ENCODE results near the gene SPOCK1.

Gene SPOCK1

DNA sequence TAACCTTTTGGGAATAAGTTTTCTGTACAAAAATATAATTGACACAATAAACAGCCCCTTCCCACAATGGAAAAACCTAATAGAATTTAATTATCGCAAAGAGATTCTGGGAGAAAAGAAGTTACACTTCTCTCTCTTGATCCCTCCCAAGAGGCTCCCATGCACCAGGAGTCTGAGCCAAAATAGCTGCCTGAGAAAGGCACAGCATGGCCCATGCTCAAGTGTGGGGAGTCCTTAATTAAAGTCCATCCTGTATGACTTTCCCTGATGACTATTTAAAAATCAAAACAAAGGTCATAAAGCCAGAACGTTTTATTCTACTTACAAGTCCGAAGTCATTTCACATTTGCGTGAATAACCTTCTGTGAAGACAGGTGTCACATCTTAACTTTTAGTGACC, 155.1 kb downstream of the SPOCK1 start:
- no peak overlapping the region for H3K9ac ChIP-seq (ENCODE audit: low read length)
- H3K4me3 ChIP-seq (ENCODE audit: low read length) = no peak overlapping the region
- no peaks in the 10 kb centered on the region for H3K4me1 ChIP-seq (ENCODE audit: control insufficient read depth, insufficient read depth, low read length)
- no peaks in the 10 kb centered on the region for H3K36me3 ChIP-seq (ENCODE audit: control insufficient read depth, insufficient read depth, low read length)
- no peaks in the 10 kb centered on the region for H3K27me3 ChIP-seq (ENCODE audit: control insufficient read depth, insufficient read depth, low read length)
- no peak overlapping the region for H3K27ac ChIP-seq (ENCODE audit: low read depth, low read length)

DNA sequence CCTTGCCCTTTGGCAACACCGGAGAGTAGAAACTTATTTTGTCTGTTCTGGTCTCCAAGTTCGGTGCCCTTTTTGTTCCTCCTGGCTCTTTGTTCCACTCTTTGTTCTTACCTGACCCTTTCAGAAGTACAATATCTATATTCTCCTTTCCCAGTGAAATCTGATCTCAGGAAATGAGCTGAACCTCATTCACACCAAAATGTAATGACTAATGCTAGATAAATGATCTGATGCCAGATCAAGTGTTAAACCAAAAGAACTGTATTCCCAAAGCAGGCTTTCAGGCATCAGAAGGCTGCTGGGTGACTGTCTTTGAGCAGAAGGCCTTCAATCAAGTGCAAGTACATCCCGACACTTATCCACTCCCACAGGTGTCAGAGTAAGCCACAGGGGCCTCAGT, 156.4 kb downstream of the SPOCK1 start:
- Histone ChIP-seq H3K9ac (ENCODE audit: low read length) (no peak overlapping the region), H3K36me3 (ENCODE audit: control insufficient read depth, insufficient read depth, low read length) (no peaks in the 10 kb centered on the region), H3K4me3 (ENCODE audit: low read length) (no peak overlapping the region), H3K27me3 (ENCODE audit: control insufficient read depth, insufficient read depth, low read length) (no peaks in the 10 kb centered on the region), H3K4me1 (ENCODE audit: control insufficient read depth, insufficient read depth, low read length) (no peaks in the 10 kb centered on the region), H3K27ac (ENCODE audit: low read depth, low read length) (no peak overlapping the region)

DNA sequence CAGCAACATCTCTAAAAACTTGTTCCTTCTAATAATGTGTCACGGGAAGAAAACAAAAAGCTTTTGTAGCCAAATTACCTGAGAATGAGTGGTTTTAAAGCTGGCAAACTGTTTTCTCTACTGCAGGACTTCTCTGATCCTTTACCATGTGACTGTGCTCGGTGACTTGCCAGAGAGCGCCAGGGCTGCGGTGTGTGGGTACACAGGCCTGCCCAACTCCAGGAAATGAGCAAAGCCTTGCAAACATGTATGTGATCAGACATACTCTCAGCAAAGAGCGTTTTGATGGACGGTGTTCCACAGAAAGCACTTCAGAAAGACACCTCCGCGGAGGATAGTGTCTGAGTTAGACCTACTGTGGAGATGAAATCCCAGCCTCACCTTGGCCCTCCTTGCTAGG, 157.3 kb downstream of the SPOCK1 start:
- Histone ChIP-seq H3K9ac (ENCODE audit: low read length) (no peak overlapping the region), H3K27me3 (ENCODE audit: control insufficient read depth, insufficient read depth, low read length) (no peaks in the 10 kb centered on the region), H3K4me3 (ENCODE audit: low read length) (no peak overlapping the region), H3K4me1 (ENCODE audit: control insufficient read depth, insufficient read depth, low read length) (no peaks in the 10 kb centered on the region), H3K27ac (ENCODE audit: low read depth, low read length) (no peak overlapping the region), H3K36me3 (ENCODE audit: control insufficient read depth, insufficient read depth, low read length) (no peaks in the 10 kb centered on the region)

DNA sequence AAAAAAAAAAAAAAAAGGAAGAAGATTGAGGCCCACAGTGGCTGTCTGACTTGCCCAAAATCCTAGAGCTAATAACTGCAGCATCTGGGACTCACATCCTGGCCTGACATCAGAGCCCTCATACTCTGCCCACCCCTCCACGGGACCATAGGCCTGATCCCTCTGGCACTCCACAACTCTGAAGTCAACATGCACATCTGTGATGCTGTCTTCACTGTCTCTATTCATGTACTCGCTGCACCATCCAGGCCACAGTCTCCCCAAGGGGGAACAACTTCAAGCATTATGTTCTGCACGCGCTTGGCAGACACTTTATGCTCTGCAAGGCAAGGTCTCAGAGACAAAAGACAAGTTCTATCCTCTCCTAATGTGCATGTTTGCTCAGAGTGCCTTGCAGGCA, 158.2 kb downstream of the SPOCK1 start:
- no peak overlapping the region for H3K27ac ChIP-seq (ENCODE audit: low read depth, low read length)
- H3K9ac ChIP-seq (ENCODE audit: low read length) = no peak overlapping the region
- no peak overlapping the region for H3K4me3 ChIP-seq (ENCODE audit: low read length)
- H3K27me3 ChIP-seq (ENCODE audit: control insufficient read depth, insufficient read depth, low read length) = no peaks in the 10 kb centered on the region
- peaks cover 4% of the 10 kb centered on the region for H3K4me1 ChIP-seq (ENCODE audit: control insufficient read depth, insufficient read depth, low read length)
- H3K36me3 ChIP-seq (ENCODE audit: control insufficient read depth, insufficient read depth, low read length) = no peaks in the 10 kb centered on the region

DNA sequence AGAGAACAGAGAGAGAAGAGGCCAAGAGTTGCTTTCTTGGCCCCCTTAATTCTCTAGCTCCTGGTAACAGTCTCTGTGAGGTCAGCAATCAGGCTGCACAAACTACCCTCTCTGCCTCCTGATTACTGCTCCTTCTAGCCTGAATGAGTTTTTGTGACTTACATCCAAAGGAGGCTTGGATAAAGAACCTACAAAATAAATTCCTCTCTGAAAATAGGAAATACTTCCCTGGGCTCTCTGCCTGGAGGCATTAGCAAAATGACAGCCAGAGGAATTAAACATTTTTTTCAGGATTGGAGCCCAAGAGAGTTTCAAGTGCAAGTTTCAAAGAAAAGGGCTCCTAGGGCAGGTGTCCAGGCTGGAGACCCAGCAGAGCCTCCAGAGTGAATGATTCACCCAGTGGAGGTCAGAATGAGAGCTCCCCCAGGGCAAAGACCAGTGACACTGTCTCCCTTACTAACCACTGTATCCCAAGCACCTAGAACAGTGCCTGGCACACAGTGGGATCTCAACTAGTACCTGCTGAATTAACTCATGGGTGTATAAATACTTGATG, 162.5 kb downstream of the SPOCK1 start:
- Histone ChIP-seq H3K36me3 (ENCODE audit: control insufficient read depth, insufficient read depth, low read length) (no peaks in the 10 kb centered on the region), H3K9ac (ENCODE audit: low read length) (no peak overlapping the region), H3K27ac (ENCODE audit: low read depth, low read length) (no peak overlapping the region), H3K4me1 (ENCODE audit: control insufficient read depth, insufficient read depth, low read length) (peaks cover 14% of the 10 kb centered on the region), H3K27me3 (ENCODE audit: control insufficient read depth, insufficient read depth, low read length) (peaks cover 2% of the 10 kb centered on the region), H3K4me3 (ENCODE audit: low read length) (no peak overlapping the region)

DNA sequence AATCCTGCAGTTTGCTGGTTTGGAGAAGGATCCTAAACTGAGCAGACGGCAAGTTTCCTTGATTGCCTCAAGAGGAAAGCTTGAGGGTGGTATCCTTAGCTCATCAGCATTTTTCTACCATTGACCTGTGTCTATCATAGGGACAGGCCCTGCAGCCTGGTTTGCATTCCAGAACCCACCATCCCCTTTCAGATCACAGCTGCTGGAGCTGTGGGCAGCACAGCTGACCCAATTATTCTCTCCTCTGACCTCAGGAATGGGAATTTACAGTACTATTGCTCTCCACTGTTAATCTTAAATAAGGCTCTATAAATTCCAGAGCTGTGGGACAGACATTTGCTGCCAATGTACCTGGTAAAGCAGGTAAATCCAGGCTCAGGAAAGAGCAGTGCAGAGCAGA, 163.0 kb downstream of the SPOCK1 start:
- no peaks in the 10 kb centered on the region for H3K36me3 ChIP-seq (ENCODE audit: control insufficient read depth, insufficient read depth, low read length)
- H3K4me1 ChIP-seq (ENCODE audit: control insufficient read depth, insufficient read depth, low read length) = peaks cover 14% of the 10 kb centered on the region
- no peak overlapping the region for H3K27ac ChIP-seq (ENCODE audit: low read depth, low read length)
- H3K9ac ChIP-seq (ENCODE audit: low read length) = no peak overlapping the region
- H3K4me3 ChIP-seq (ENCODE audit: low read length) = no peak overlapping the region
- H3K27me3 ChIP-seq (ENCODE audit: control insufficient read depth, insufficient read depth, low read length) = peaks cover 2% of the 10 kb centered on the region

DNA sequence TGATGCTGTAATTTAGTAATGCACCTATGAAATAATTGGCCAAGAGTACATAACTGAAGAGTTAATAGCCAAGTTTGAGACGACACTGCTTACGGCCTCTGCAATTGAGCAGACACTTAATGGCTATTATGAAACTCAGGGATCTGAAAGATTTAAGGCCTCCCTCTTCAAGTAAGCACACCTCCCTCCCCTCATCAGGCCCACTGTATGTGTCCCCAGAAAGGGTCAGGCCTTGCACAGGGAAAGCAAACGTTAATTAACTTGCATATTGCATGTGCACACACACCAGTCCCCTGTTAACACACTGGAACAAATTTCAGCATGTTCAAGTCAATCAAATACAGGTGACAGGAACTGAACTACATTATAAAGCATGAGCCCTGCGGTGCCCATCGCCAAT, 163.6 kb downstream of the SPOCK1 start:
- no peak overlapping the region for H3K27ac ChIP-seq (ENCODE audit: low read depth, low read length)
- peaks cover 14% of the 10 kb centered on the region for H3K4me1 ChIP-seq (ENCODE audit: control insufficient read depth, insufficient read depth, low read length)
- H3K36me3 ChIP-seq (ENCODE audit: control insufficient read depth, insufficient read depth, low read length) = no peaks in the 10 kb centered on the region
- peaks cover 2% of the 10 kb centered on the region for H3K27me3 ChIP-seq (ENCODE audit: control insufficient read depth, insufficient read depth, low read length)
- H3K9ac ChIP-seq (ENCODE audit: low read length) = no peak overlapping the region
- H3K4me3 ChIP-seq (ENCODE audit: low read length) = no peak overlapping the region

DNA sequence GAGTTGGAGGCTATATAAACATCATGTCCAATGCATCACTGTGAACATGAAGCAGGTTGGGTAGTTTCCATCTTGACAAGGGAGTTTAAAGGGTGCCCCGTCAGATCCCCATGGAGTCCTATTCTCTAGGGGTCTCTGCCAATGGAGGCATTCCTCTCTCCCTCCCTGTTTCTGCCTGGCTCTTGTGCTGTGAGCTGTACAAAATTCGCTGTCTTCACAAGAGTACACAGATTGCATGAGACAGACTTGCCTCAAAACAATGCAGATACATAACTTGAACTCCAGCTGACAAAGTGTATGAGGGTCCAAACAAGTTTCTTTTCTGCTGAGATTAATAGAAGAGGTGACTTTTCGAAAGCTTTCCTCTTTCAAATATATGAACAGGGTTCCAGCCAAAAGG, 165.2 kb downstream of the SPOCK1 start:
- H3K9ac ChIP-seq (ENCODE audit: low read length) = no peak overlapping the region

DNA sequence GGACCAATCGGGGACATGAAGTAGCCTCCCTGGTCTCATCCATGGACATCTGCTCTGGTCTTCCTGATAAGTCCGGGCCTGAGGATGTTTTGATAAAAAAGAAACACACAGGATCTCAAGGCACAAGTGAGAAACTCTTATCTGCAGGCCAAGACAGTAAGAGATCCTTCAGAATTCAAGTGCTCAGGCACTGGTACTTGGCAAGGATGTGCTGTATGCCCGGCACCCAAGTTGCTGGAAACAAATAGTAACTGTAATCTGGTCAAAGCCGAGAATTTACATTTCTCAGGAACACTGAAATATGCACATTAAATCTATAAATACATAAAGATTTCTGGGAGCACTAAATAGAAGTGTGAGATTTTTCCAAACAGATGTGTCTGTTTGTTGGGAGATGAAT, 165.7 kb downstream of the SPOCK1 start:
- Histone ChIP-seq H3K27ac (ENCODE audit: low read depth, low read length) (no peak overlapping the region), H3K27me3 (ENCODE audit: control insufficient read depth, insufficient read depth, low read length) (peaks cover 2% of the 10 kb centered on the region), H3K4me1 (ENCODE audit: control insufficient read depth, insufficient read depth, low read length) (peaks cover 14% of the 10 kb centered on the region), H3K36me3 (ENCODE audit: control insufficient read depth, insufficient read depth, low read length) (no peaks in the 10 kb centered on the region), H3K9ac (ENCODE audit: low read length) (no peak overlapping the region), H3K4me3 (ENCODE audit: low read length) (no peak overlapping the region)

More for the DNA sequence above, 165.2 kb downstream of the SPOCK1 start:
- no peak overlapping the region for H3K4me3 ChIP-seq (ENCODE audit: low read length)
- H3K27me3 ChIP-seq (ENCODE audit: control insufficient read depth, insufficient read depth, low read length) = peaks cover 2% of the 10 kb centered on the region
- H3K4me1 ChIP-seq (ENCODE audit: control insufficient read depth, insufficient read depth, low read length) = peaks cover 14% of the 10 kb centered on the region
- no peak overlapping the region for H3K27ac ChIP-seq (ENCODE audit: low read depth, low read length)
- H3K36me3 ChIP-seq (ENCODE audit: control insufficient read depth, insufficient read depth, low read length) = no peaks in the 10 kb centered on the region

DNA sequence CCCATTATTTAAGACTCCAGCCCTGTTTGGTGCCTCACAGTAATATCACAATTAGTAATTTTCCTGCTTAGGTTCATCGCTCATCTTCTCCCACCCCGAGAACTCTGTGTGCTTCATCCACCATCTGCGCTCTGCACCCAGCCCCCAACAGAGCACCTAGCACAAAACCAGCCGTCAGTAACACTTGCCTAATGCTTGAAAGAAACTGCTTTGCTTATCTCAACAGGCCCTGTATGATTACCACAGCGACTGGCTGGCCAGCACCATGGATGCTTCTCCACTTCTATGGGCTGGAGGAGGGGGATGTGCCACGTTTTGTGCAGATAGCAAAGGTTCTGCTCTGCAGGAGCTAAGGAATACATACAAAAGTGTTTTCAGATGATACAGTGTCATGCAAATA, 166.8 kb downstream of the SPOCK1 start:
- no peak overlapping the region for H3K4me3 ChIP-seq (ENCODE audit: low read length)
- peaks cover 14% of the 10 kb centered on the region for H3K4me1 ChIP-seq (ENCODE audit: control insufficient read depth, insufficient read depth, low read length)
- no peaks in the 10 kb centered on the region for H3K36me3 ChIP-seq (ENCODE audit: control insufficient read depth, insufficient read depth, low read length)
- no peak overlapping the region for H3K9ac ChIP-seq (ENCODE audit: low read length)
- H3K27ac ChIP-seq (ENCODE audit: low read depth, low read length) = no peak overlapping the region
- peaks cover 2% of the 10 kb centered on the region for H3K27me3 ChIP-seq (ENCODE audit: control insufficient read depth, insufficient read depth, low read length)

DNA sequence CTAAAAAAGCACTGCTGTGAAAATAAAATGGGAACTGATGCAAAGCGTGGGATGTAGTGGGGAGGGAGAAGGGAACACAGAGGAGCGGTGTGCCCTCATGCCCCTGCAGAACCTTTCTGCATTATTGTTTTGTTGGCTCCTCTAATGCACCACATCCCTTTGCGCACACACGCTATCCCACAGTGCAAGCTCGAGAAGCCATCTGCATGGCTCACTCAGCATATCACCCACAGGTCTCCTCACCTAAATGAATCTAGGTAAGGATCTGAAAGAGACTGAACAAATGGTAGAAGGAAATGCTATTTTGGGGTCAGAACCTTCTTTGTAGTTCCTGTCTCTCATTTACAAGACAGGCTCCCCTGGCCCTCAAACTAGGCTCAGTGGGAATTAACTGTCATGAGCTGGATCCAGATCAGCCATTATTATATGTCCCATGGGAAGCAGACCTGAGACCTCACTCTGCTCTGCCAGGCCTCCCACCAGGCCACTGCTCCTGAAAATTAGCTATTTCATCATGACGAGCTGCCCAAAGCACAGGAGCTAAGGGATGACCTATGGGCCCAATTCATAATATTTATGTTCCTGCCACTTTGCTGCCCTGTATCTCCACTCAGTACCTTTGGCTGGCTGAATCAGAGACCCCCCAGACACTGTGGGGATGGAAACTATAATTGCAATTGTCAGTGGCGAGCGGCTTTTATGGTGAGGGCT, 169.4 kb downstream of the SPOCK1 start:
- no peak overlapping the region for H3K9ac ChIP-seq (ENCODE audit: low read length)
- no peak overlapping the region for H3K27ac ChIP-seq (ENCODE audit: low read depth, low read length)
- no peak overlapping the region for H3K4me3 ChIP-seq (ENCODE audit: low read length)
- H3K27me3 ChIP-seq (ENCODE audit: control insufficient read depth, insufficient read depth, low read length) = peaks cover 2% of the 10 kb centered on the region
- no peaks in the 10 kb centered on the region for H3K36me3 ChIP-seq (ENCODE audit: control insufficient read depth, insufficient read depth, low read length)
- peaks cover 9% of the 10 kb centered on the region for H3K4me1 ChIP-seq (ENCODE audit: control insufficient read depth, insufficient read depth, low read length)

DNA sequence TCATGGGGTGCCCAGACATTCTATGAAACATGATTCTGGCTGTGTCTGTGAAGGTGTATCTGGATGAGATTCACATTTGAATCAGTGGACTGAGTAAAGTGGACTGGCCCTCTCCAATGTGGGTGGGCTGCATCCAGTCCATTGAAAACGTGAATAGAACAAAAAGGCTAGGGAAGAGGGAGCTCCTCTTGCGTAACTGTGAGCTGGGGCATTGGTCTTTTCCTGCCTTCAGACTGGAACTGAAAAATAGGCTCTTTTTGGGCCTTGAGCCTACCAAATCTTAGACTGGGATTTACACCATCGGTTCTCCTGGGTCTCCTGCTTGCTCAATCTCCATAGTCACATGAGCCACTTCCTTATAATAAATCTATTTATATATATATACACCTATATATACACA, 170.1 kb downstream of the SPOCK1 start:
- H3K27ac ChIP-seq (ENCODE audit: low read depth, low read length) = no peak overlapping the region
- H3K36me3 ChIP-seq (ENCODE audit: control insufficient read depth, insufficient read depth, low read length) = no peaks in the 10 kb centered on the region
- peaks cover 6% of the 10 kb centered on the region for H3K4me1 ChIP-seq (ENCODE audit: control insufficient read depth, insufficient read depth, low read length)
- H3K9ac ChIP-seq (ENCODE audit: low read length) = no peak overlapping the region
- H3K4me3 ChIP-seq (ENCODE audit: low read length) = no peak overlapping the region
- peaks cover 2% of the 10 kb centered on the region for H3K27me3 ChIP-seq (ENCODE audit: control insufficient read depth, insufficient read depth, low read length)

DNA sequence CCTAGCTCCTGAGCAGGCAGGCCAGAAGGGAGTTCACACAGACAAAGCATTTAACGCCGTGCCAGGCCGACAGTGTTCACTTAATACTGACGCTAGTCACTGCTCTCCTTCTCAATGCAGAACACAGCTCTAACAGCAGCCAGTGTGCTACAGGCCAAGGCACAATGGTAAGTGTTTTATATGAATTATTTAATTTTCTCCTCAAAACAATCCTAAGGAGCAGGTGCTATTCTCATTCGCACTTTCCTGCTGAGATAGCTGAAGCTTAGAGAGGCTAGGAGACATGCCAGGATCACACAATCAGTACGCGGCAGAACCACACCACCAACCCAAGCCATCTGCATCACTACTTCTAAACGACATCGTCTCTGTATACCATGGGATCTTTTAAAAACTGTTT, 170.7 kb downstream of the SPOCK1 start:
- peaks cover 4% of the 10 kb centered on the region for H3K4me1 ChIP-seq (ENCODE audit: control insufficient read depth, insufficient read depth, low read length)
- H3K27ac ChIP-seq (ENCODE audit: low read depth, low read length) = no peak overlapping the region
- no peaks in the 10 kb centered on the region for H3K36me3 ChIP-seq (ENCODE audit: control insufficient read depth, insufficient read depth, low read length)
- no peak overlapping the region for H3K4me3 ChIP-seq (ENCODE audit: low read length)
- H3K9ac ChIP-seq (ENCODE audit: low read length) = no peak overlapping the region
- peaks cover 2% of the 10 kb centered on the region for H3K27me3 ChIP-seq (ENCODE audit: control insufficient read depth, insufficient read depth, low read length)

Measured in rectal smooth muscle tissue (tissue), 1 donor.